Measurements from ENCODE around the gene FHIT.
"Not testable (repeated sequence)": the region's sequence is repeated elsewhere in the genome, so short reads cannot be mapped to it uniquely, and the experiment has no call there.

FHIT gene

DNA sequence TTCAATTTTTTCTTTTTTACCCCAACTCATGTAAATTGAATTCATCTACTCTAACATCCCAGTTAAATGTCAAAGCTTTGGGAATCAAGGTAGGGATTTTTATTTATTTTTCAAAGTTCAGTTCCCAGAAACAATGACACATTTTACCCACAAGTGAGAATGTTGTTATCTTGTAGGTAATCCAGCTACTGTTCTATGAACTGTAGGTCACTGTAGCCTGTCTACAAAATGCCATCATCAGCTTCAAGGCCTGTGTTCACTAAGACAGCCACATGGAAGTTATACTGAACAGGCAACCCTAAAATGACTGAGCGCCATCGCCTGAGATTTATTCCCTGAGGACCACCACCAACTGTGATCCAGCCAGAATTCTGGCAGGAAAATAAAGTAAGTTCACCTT, 219.7 kb downstream of the FHIT start:
- DNase-seq (ENCODE audit: low read depth, low spot score), result no peak
- H3K4me3 ChIP-seq (ENCODE audit: low read length), result no peak overlapping the region

DNA sequence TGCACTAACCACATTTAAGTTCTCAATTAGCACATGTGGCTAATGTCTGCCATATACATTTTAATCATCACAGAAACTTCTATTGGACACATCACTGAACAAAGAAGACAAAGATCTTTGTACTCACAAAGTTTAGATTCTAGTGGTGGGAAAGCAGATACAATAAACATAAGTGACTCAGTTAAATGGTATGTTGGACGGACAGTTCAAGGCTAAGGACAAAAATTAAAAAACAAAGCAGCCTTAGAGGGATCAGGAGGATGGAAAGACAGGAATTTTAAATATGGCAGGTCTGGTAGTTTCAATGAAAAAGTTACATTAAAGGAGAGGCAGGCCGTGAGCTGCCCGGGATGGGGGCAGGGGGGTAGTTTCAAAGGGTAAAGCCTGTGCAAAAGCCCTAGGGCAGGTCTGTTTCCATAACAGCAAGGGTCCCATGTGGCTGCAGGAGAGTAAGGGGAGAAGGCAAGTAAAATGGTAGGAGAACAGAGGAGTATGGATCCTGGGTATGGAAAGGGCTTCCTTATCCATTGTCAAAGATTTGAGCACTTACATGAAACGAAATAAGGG, 220.7 kb downstream of the FHIT start:
- no peak for DNase-seq (ENCODE audit: low read depth, low spot score)
- H3K4me3 ChIP-seq (ENCODE audit: low read length), result no peak overlapping the region

DNA sequence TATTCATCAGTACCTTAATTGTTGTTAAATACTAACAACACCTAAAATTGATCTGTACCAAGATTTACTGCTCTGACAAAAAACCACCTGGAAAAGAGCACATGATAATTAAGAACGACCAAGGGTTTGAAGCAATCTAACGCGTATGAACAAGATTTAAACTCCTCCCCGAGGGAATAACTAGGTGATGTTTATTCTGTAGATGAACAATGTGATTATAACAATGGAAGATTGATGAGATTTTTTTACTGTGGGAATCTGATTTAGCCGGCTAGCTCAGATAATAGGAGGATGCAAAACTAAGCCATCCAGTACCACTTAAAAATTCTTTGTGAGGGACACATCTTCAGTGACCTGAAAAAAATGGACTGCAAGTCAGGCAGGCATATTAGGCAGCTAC, 222.1 kb downstream of the FHIT start:
- H3K4me3 ChIP-seq (ENCODE audit: low read length), result no peak overlapping the region
- no peak for DNase-seq (ENCODE audit: low read depth, low spot score)

DNA sequence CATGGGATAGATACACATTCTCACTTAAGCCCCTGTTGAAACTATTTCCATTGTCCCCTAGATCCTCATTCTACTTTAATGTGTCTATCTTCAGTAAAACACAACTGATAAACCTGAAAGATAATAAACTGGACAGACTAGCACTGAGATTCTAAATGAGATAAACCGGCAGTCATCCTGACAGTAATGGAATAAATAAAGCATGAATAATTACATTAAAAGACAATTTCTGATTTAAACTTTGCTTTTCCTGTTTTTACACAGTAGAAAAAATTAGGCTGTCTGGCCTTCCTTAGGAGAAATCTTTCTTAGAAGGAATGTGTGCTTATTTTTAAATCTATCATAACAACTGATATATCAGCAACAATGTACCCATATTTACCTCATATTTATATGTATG, 232.4 kb downstream of the FHIT start:
- no peak for DNase-seq (ENCODE audit: low read depth, low spot score)
- H3K4me3 ChIP-seq (ENCODE audit: low read length), result no peak overlapping the region

DNA sequence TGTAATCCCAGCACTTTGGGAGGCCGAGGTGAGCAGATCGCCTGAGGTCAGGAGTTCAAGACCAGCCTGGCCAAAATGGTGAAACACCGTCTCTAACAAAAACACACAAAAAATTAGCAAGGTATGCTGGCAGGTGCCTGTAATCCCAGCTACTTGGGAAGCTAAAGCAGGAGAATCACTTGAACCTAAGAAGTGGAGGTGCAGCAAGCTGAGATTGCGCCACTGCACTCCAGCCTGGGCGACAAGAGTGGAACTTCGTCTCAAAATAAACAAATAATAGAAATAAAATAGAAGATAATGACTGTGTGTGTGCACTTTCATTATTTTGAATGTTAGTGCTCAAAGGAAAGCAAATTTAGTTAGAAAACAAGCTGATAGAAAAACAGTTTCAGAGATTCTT, 234.2 kb downstream of the FHIT start:
- DNase-seq (ENCODE audit: low read depth, low spot score); H3K4me3 ChIP-seq (ENCODE audit: low read length): not testable (repeated sequence)

DNA sequence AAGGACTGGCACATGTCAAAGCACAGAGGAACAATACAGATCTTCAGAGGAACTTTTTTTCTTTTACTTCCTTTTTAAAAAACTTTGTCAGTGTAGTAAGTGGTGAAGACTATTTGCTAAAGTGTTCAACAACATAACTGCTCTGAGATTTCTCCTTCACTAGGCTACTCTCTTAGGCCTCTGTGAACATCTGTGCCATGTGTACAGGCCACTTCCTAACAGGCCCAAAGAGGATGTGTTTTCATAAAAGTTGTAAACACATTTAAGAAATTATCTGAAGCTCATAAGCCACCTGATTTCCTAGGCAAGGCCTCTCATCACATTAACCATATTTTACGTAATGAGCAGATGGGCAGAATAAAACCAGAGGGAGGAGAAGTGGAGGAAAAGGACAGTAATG, 235.4 kb downstream of the FHIT start:
- no peak for DNase-seq (ENCODE audit: low read depth, low spot score)
- no peak overlapping the region for H3K4me3 ChIP-seq (ENCODE audit: low read length)

DNA sequence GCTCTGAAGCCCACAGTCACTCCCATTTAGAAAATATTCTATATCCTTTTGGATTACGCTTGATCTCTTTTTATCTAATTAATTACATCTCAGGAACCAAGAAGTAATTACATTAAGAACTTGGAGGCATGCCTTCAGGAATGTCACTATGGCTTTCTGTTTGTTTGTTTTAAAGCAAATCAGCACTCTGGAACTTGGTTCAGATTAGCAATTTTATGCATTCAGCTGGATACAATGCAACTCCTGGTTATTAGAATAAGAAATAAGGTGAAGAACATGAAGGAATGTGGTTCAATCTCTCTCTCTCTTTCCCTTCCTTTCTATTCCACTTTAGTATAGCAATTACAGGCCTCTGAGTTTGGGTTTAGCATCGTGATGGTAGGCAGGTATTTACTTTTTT, 235.8 kb downstream of the FHIT start:
- H3K4me3 ChIP-seq (ENCODE audit: low read length), result no peak overlapping the region
- DNase-seq (ENCODE audit: low read depth, low spot score), result no peak

DNA sequence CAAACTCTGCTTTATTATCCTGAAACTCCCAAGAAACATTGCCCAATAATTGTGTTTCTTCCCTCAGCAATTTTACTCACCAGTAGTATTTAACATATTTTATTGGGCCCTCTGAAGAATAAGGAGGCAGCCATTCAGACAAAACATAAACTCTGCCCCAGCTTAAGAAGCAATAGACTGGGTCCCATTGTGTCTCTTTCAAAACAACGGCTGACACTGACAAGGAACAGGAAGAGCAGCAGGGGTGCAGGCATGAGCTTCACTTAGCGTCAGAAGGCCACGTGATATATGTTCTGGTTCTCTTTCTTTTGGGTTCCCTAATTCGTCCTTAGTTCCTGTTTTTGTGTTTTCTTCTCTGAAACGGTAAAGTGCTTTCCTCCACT, 242.3 kb downstream of the FHIT start:
- no peak for DNase-seq (ENCODE audit: low read depth, low spot score)
- no peak overlapping the region for H3K4me3 ChIP-seq (ENCODE audit: low read length)

DNA sequence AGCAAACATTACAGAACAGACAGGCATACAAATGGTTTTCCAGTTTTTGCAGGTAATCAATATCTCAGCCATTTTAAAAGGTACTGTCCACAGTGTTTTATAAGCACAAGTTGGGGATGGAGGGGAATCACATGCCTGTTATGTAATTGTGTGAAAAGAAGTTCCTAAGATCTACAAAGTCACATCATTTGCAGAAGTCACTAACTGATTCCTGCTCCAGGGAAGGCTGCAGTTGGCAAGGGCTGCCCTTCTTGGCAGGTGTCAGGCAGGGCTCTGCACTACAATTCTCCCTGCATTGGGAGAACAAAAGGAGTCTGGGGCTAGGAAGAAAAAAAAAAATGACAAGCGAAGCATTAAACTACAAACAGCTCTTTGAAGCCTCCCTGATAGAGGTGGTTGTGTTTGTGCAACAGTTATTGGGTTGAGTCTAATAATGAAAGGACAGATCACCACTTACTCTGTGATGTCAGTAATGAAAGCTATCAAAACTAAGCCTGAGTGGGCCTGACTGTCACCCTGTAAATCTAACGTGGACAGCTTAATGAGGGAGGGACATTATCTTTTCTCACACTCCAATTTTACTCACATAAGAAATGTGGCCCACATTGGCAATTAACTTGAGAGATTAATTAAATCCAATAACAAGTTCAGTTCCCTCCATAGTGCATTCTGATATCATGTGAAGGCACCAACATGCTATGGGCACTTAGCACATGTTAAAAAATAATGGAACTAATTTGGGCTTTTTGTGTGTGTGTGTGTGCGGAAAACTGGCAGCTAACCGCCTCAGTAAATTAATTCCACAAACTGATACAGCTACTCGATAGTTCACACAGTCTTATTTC, 242.9 kb downstream of the FHIT start:
- no peak overlapping the region for H3K4me3 ChIP-seq (ENCODE audit: low read length)
- DNase-seq (ENCODE audit: low read depth, low spot score), result no peak

DNA sequence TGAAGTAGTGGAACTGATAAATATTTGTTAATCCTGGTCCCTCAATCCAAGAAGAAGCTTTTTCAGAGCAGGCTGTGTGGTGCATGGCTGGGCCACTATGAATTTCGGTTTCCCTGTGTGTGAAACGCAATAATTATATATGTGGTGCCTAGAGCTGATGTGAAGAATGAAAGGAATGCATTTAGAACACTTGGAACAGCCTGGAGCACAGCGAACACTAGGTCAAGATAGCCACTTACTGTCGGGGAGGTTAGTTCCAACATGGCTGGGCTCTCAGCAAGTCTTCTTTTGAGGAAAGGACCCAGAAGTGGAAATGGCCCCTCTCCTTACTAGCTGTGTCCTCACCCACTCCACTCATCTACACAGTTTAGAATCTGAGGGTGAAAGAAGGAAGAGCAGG, 245.7 kb downstream of the FHIT start:
- no peak overlapping the region for H3K4me3 ChIP-seq (ENCODE audit: low read length)
- DNase-seq (ENCODE audit: low read depth, low spot score), result no peak

DNA sequence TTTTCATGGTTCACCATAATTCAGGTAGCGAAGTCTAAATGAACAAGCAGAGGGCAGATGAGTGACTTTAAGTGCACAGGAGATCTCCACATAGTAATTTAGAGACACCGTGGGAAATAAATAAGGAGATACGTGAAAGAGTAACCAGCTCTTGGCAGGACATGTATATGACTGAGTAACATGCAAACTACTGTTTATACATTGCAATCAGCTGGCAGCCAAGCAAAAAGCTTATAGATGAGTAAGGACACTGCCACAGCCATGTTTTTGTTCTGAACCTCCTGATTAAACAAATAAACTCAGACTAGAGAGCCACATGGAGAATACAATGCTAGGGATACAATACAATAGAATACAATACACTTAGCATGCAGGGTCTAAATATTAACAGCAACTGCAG, 252.4 kb downstream of the FHIT start:
- no peak overlapping the region for H3K4me3 ChIP-seq (ENCODE audit: low read length)
- DNase-seq (ENCODE audit: low read depth, low spot score), result no peak

DNA sequence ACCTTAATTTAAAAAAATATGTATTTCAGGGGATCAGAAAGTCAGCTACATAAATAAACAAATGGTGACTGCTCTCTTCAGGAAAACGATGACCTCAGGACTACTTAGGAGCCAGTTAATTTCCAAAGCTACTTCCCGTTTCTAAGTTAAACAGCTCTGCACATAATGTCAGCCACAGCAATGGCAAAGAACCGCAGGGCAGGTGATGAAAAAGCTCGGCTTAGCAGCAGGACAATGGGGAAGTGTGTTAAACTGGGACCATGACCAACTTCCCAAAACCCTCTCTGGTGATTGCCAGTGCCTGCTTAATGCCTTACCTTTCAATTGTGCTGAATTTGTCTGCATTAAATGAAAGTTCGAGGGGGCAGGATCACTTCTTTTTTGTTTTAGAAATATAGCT, 258.9 kb downstream of the FHIT start:
- no peak for DNase-seq (ENCODE audit: low read depth, low spot score)
- H3K4me3 ChIP-seq (ENCODE audit: low read length), result no peak overlapping the region

DNA sequence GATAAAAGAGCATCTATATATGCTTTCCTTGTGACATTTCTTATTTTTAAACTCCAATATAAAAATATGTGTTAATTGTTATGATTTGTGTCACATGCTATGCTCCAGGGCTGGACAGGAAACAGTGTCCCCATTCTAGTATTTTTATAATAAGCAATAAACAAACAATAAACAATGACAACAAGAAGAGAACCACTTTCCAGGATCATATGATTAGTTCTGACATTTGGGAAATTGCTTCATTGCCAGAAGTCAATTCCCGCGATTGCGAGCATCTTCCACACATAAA, 260.9 kb downstream of the FHIT start:
- no peak overlapping the region for H3K4me3 ChIP-seq (ENCODE audit: low read length)
- DNase-seq (ENCODE audit: low read depth, low spot score), result no peak

DNA sequence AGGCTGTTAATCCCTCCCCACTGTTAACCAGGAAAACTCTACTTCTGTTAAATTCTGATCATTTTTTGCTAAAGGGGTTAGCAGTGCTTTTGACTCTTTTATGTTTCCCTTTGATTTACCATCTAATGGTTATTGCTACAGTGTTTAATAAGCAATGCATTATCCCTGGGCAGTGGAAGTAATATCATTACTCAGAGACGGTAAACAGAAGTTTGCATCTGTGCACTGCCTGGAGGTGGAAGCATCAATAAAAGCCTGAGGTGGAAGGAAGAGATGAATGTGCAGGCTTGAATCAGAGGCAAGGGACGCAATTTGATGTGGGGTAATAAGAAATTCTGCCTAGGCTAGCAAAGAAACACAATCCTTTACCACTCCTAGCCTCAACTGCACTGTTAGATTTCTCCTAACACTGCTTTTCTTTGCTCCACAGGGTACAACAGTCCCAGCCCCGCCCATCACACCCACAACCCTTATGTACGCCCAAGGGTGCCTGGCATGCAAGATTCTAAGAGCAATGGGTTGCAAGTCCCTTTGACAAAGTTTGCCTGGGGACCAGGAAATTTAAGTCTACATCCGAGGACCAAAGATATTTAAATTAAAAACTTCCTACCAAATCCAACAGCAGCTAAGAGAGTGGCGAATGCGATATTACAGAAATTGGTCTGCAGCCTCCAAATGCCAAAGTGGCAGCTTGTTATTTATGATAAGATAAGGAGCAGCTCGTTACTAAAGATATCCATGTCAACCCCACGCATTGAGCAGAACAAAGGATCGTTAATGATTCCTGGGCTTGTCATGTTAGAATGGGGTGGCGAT, 261.4 kb downstream of the FHIT start:
- no peak overlapping the region for H3K4me3 ChIP-seq (ENCODE audit: low read length)
- DNase-seq (ENCODE audit: low read depth, low spot score), result no peak

DNA sequence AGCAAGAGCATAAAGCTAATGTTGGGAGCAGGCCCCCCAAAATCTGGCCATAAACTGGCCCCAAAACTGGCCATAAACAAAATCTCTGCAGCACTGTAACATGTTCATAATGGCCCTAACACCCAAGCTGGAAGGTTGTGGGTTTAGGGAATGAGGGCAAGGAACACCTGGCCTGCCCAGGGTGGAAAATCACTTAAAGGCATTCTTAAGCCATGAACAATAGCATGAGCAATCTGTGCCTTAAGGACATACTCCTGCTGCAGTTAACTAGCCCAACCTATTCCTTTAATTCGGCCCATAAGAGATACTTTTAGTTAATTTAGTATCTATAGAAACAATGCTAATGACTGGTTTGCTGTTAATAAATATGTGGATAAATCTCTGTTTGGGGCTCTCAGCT, 264.1 kb downstream of the FHIT start:
- not testable (repeated sequence) for H3K4me3 ChIP-seq (ENCODE audit: low read length); DNase-seq (ENCODE audit: low read depth, low spot score)

DNA sequence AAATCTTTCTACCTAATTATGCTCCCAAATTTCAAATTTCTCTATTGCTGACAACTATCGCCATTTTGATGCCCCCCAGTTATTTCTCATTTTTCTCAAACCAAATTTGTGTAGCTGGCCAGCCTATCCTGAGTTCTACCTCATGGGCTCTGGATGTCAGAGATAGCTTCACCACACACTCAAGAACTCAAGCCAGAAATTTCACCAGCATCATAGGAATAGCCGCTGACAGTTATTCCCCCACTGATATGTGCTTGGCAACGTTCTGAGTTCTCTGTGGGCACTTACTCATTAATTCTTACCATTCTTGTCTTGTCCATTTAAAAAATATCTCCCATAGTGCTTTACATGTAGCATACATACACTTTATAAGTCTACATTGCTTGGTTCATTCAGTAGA, 264.7 kb downstream of the FHIT start:
- H3K4me3 ChIP-seq (ENCODE audit: low read length), result no peak overlapping the region
- DNase-seq (ENCODE audit: low read depth, low spot score), result no peak

DNA sequence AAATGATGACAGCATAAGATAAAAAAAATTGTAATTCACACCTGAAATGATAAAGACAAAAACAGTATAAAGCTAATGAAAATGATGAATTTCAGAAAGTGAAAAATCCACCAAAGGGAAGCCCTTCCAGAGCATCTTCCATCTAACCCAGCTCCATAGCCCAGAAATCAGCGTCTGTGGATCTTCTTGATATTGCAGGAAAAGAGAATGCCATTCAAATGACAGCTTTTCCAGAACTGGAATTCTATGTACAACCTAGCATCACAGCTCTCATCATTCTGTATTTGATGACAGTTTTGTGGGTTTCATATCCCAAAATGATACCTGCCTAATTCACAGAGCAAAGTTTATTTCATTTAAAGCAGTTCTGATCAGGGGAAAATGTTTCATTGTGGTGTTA, 267.3 kb downstream of the FHIT start:
- H3K4me3 ChIP-seq (ENCODE audit: low read length), result no peak overlapping the region
- DNase-seq (ENCODE audit: low read depth, low spot score), result no peak

DNA sequence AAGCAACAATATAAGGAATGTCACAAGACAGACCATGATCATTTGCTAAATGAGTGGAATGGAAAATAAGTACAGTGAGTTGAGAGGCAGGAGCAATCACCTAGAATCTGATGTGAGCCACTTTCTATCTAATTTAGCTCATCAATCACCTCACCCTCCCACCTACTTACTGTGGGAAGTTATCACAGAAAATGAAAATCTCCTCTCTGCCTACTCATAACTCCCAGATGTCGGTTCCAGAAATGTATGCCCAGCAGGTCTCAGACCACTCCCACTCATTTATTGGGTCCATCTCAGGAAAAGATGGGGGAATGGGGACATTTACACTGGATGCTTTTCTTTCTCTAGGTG, 270.9 kb downstream of the FHIT start:
- no peak for DNase-seq (ENCODE audit: low read depth, low spot score)
- no peak overlapping the region for H3K4me3 ChIP-seq (ENCODE audit: low read length)

DNA sequence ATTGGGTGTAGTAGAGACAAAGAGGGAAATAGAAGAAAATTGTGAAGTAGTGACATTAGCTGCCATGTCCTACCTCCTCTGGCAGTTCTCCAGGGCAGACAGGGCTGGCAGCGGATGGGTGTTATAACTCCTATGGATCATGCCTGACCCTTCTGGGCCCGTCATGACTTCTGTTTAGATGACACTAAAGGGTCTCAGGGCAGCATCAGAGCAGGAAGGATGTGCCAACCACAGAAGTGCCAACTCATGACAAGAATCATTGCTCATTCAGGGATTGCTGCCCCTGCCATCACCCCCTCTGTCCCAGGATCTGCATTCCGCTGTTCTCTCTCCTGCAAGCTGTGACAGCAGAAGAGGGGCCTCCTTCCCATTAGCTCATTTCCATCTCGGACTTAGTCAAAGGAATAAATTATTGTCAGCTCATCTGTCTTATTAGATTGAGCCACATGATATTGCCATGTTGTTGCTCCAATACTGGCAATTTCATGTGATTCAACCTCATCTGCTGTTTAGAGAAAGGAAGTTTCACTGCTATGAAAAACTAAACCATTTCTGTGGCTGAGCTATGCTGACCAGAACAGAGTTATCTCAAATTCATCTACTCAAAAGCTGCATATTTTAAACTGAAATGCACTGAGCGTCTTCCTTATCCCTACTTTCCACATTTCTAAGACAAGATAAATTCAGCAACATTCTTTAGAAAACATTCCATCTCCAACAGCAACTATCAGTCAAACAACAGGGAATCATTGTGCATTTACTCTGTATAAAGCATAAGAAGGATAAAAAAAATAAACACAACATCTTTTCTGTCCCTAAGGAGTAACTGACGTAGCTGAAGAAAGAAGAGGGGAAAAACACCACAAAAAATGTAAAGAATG, 271.6 kb downstream of the FHIT start:
- H3K4me3 ChIP-seq (ENCODE audit: low read length), result no peak overlapping the region
- DNase-seq (ENCODE audit: low read depth, low spot score), result no peak

DNA sequence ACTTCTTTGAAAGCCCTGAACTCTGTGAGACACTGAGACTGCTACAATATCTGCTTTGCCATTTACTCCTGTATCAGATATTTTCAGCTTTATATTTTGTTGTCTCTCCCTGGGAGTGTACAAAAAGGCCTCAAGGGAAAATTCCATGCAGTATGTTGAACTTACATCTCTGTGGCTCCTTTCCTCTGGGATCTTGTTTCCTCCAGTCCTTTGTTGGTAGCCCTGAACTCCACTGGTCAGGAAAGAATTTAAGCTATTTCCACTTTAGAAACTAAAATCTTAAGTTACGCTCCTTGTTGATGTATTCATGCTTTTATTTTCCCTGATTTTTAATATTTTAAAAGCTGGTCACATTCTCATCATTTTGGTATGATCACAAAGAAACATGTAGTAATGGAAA, 277.9 kb downstream of the FHIT start:
- DNase-seq (ENCODE audit: low read depth, low spot score), result no peak
- H3K4me3 ChIP-seq (ENCODE audit: low read length), result no peak overlapping the region
